HepG2 (cell line): ENCODE results near the gene ZXDC. TPM values are rescaled to one million over a fixed set of nuclear protein-coding genes. Genes with fewer than 3 reads are reported as not detected.

Experiments
- DPF2 ChIP-seq: sonication (generic); formaldehyde crosslinking; IDR thresholded peaks from 2 replicates; pipeline ENCODE4 v1.4.0; 2020; ENCODE audit warnings: mild to moderate bottlenecking, low read depth, missing genetic modification reagents, borderline replicate concordance
- EED ChIP-seq: sonication (generic); formaldehyde crosslinking; IDR thresholded peaks from 2 replicates; pipeline ENCODE4 v1.5.0; 2020; ENCODE audit warnings: mild to moderate bottlenecking, missing genetic modification reagents
- GATAD2A ChIP-seq: IDR thresholded peaks from 2 replicates; pipeline ENCODE4 v1.6.1; 2016
- HMGXB3 ChIP-seq: sonication (generic); formaldehyde crosslinking; IDR thresholded peaks from 2 replicates; pipeline ENCODE4 v1.4.0; 2020; ENCODE audit warnings: missing genetic modification reagents, borderline replicate concordance
- HNF1A ChIP-seq, 2 experiments: sonication (generic) in 1 of 2; formaldehyde crosslinking in 1 of 2; IDR thresholded peaks; 2 replicates each; pipeline versions ENCODE4 v1.4.0 to v1.6.1; 2016 to 2020; ENCODE audit warnings: borderline replicate concordance in 1 of 2, low read depth in 1 of 2, mild to moderate bottlenecking in 1 of 2, missing genetic modification reagents in 1 of 2
- IRX3 ChIP-seq: sonication (generic); formaldehyde crosslinking; IDR thresholded peaks from 2 replicates; pipeline ENCODE4 v1.8.1; 2023; ENCODE audit warnings: mild to moderate bottlenecking, low read depth, missing genetic modification reagents, borderline replicate concordance
- KDM4B ChIP-seq: sonication (generic); formaldehyde crosslinking; IDR thresholded peaks from 2 replicates; pipeline ENCODE4 v1.4.0; 2020; ENCODE audit warnings: missing genetic modification reagents
- MYNN ChIP-seq: sonication (generic); formaldehyde crosslinking; IDR thresholded peaks from 2 replicates; pipeline ENCODE4 v1.4.0; 2020; ENCODE audit warnings: mild to moderate bottlenecking, low read depth, missing genetic modification reagents
- NFRKB ChIP-seq: fragments of 450-650 bp; IDR thresholded peaks from 2 replicates; pipeline ENCODE4 v1.6.1; 2017
- SUZ12 ChIP-seq: fragments of 150-350 bp; IDR thresholded peaks from 2 replicates; pipeline ENCODE4 v1.6.1; 2014; ENCODE audit warnings: low read depth, low read length
- ZMYM2 ChIP-seq: sonication (generic); formaldehyde crosslinking; IDR thresholded peaks from 2 replicates; pipeline ENCODE4 v1.8.0; 2022; ENCODE audit warnings: mild to moderate bottlenecking, missing genetic modification reagents
- ZNF281 ChIP-seq: sonication (generic); formaldehyde crosslinking; IDR thresholded peaks from 2 replicates; pipeline ENCODE4 v1.4.0; 2020; ENCODE audit warnings: missing genetic modification reagents, borderline replicate concordance
- ZNF296 ChIP-seq: sonication (generic); formaldehyde crosslinking; conservative IDR thresholded peaks from 2 replicates; pipeline ENCODE4 v1.5.0; 2020; ENCODE audit warnings: mild to moderate bottlenecking, missing genetic modification reagents
- ZNF629 ChIP-seq: sonication (generic); formaldehyde crosslinking; conservative IDR thresholded peaks from 2 replicates; pipeline ENCODE4 v1.5.0; 2020; ENCODE audit warnings: missing genetic modification reagents
- ZNF761 ChIP-seq: sonication (generic); formaldehyde crosslinking; conservative IDR thresholded peaks from 2 replicates; pipeline ENCODE4 v1.4.0; 2020; ENCODE audit warnings: mild to moderate bottlenecking, missing genetic modification reagents
- polyA plus RNA-seq, 8 experiments: library from polyadenylated mRNA; depleted of rRNA in 3 of 8; stranded (reverse) in 7 of 8; unstranded in 1 of 8; fragments of >200 nt; fragmentation: Illumina TruSeq in 4 of 8; extraction: Trizol in 4 of 8; gene quantifications; 2 replicates each; pipeline versions ENCODE4 v1.2.1 to v1.2.3, GENCODE V29; 2011 to 2016; ENCODE audit warnings: low read depth in 4 of 8, missing spikeins in 1 of 8, mixed read lengths in 1 of 8; ENCODE audit not compliant: insufficient read depth in 1 of 8
- total RNA-seq, 5 experiments: library from RNA; depleted of rRNA; stranded (reverse); fragments of >200 nt; fragmentation: Illumina TruSeq; extraction: Trizol; gene quantifications; 2 replicates each; pipeline ENCODE4 v1.2.3, GENCODE V29; 2016; ENCODE audit warnings: low read depth in 1 of 5
- TF ChIP-seq, protein P1 (sequence below): IDR thresholded peaks from 2 replicates; pipeline ENCODE4 v1.6.1; 2016

ZXDC gene
- total and polyA plus RNA-seq, 2 of the 13 experiments (the other 11 are each of a cell fraction or from before 2014, with no cell fraction given) = 17.6 to 21.2 TPM

DNA sequence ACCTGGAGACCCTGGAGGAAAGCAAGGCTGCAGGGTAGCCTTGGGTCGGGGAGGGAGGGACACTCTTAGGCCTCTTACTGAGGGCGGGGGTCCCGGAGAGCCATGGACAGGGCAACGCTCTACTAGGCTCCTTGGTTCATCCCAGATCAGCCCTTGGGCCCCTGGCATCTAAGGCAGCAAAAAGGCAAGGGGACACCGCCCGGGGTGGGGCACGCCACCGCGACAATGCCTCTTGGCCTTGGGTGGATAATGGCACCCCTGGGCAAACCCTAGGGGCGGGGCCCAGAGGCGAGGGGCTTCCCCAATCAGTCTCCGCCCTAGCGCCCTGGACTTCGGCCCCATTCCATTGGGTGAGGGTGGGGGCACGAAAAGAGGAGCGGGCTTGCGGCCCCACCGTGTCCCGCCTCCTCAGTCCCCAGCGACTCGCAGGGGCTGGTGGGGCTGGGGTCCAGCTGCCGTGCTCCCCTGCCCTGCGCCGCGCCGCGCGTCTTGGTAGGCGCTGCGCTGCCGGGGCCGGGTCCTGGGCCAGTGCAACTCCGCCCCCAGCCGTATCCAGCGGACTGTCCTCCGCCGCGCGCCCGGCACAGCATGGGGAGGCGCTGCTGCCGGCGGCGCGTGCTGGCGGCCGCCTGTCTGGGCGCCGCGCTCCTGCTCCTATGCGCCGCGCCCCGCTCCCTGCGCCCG is 48.2 kb upstream of the ZXDC start, which contains the start of gene CHST13 (continued):
- no peak for TF ChIP-seq HNF1A (IDR thresholded peaks at IDR 0.05; ENCODE audit: low read depth)
- peak; percentile 70; the same call in 1 of the 2 replicates for TF ChIP-seq HNF1A (CRISPR knock-in tag; IDR thresholded peaks at IDR 0.05; ENCODE audit: borderline replicate concordance)
- TF ChIP-seq ZNF761 (CRISPR knock-in tag) = peak; percentile 43; the same call in 1 of the 2 replicates
- TF ChIP-seq HMGXB3 (CRISPR knock-in tag) = peak; percentile 30; the same call in 1 of the 2 replicates
- TF ChIP-seq ZMYM2 (CRISPR knock-in tag) = no peak
- no peak for TF ChIP-seq SUZ12
- peak; percentile 72 for TF ChIP-seq GATAD2A (CRISPR knock-in tag)
- TF ChIP-seq IRX3 = no peak
- TF ChIP-seq DPF2 = peak; percentile 42; the same call in 1 of the 2 replicates
- 0 out of 2 replicates have a peak, but pooled peaks have one; percentile 30 for TF ChIP-seq KDM4B (CRISPR knock-in tag)
- TF ChIP-seq MYNN = no peak
- no peak for TF ChIP-seq ZNF629
- TF ChIP-seq ZNF281 (CRISPR knock-in tag) = peak; percentile 62; the same call in 1 of the 2 replicates
- no peak for TF ChIP-seq EED (CRISPR knock-in tag)
- TF ChIP-seq NFRKB = no peak
- TF ChIP-seq, protein P1, sequence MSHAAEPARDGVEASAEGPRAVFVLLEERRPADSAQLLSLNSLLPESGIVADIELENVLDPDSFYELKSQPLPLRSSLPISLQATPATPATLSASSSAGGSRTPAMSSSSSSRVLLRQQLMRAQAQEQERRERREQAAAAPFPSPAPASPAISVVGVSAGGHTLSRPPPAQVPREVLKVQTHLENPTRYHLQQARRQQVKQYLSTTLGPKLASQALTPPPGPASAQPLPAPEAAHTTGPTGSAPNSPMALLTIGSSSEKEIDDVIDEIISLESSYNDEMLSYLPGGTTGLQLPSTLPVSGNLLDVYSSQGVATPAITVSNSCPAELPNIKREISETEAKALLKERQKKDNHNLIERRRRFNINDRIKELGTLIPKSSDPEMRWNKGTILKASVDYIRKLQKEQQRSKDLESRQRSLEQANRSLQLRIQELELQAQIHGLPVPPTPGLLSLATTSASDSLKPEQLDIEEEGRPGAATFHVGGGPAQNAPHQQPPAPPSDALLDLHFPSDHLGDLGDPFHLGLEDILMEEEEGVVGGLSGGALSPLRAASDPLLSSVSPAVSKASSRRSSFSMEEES = peak; percentile 55; the same call in 1 of the 2 replicates
- TF ChIP-seq ZNF296 (CRISPR knock-in tag) = no peak
